Type B pancreatic cell (in vitro differentiated cells): ENCODE data around the gene NUAK1. TPM values are rescaled to one million over a fixed set of nuclear protein-coding genes. Genes with fewer than 3 reads are reported as not detected.

Experiments
- DNase-seq: peaks from one replicate; pipeline ENCODE4 v3.0.0; 2021; ENCODE audit warnings: mixed read lengths; ENCODE audit not compliant: unreplicated experiment; ENCODE audit errors: extremely low spot score
- H3K27ac Mint-ChIP-seq: 2 replicates; pipeline ENCODE4 v1.8.0; 2021; ENCODE audit warnings: mild to moderate bottlenecking, mixed read lengths
- H3K27me3 Mint-ChIP-seq: 2 replicates; pipeline ENCODE4 v1.8.0; 2021; ENCODE audit warnings: mixed read lengths
- H3K36me3 Mint-ChIP-seq: 2 replicates; pipeline ENCODE4 v1.8.0; 2021; ENCODE audit warnings: mixed read lengths
- H3K4me1 Mint-ChIP-seq: one replicate; pipeline ENCODE4 v1.8.0; 2021; ENCODE audit warnings: mixed read lengths; ENCODE audit not compliant: unreplicated experiment
- H3K4me3 Mint-ChIP-seq: 2 replicates; pipeline ENCODE4 v1.8.0; 2021; ENCODE audit warnings: mild to moderate bottlenecking, mixed read lengths
- H3K9me3 Mint-ChIP-seq: 2 replicates; pipeline ENCODE4 v1.8.0; 2021; ENCODE audit warnings: mixed read lengths
- CTCF ChIP-seq: fragments of 200-600 bp; sonication (generic); conservative IDR thresholded peaks from 2 replicates; pipeline ENCODE4 v1.5.0; 2021; ENCODE audit warnings: antibody characterized with exemption, mild to moderate bottlenecking
- total RNA-seq: library from RNA; stranded (reverse); gene quantifications from 2 replicates; pipeline ENCODE4 v1.2.1, GENCODE V29; 2021; ENCODE audit warnings: low replicate concordance

The NUAK1 gene
- total RNA-seq, 1 donor from 2014 or later, result 8.1 TPM

DNA sequence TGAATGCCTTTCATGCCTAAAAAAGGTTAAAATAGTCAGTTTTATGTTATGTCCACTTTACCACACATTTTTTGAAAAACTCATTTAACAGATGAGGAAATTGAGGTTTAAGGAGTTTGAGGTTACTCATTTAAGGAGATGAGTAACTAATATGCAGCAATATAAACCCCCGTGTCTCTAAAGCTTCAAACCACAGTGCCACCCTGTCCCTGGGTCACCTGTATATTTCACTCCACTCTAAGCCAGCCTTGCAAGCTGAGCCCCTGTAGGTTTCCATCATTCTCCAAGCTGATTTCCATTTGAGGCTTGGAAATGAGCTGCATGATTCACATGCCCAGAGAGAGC is 64.4 kb downstream of the NUAK1 start:
- Mint-ChIP-seq H3K4me3 (no peak overlapping the region), H3K27ac (peak overlapping the region; percentile 55), H3K27me3 (peaks cover 29% of the 10 kb centered on the region), H3K36me3 (peaks cover 39% of the 10 kb centered on the region), H3K4me1 (peaks cover 17% of the 10 kb centered on the region), H3K9me3 (no peaks in the 10 kb centered on the region)
- TF ChIP-seq CTCF, result no peak
- no peak for DNase-seq

DNA sequence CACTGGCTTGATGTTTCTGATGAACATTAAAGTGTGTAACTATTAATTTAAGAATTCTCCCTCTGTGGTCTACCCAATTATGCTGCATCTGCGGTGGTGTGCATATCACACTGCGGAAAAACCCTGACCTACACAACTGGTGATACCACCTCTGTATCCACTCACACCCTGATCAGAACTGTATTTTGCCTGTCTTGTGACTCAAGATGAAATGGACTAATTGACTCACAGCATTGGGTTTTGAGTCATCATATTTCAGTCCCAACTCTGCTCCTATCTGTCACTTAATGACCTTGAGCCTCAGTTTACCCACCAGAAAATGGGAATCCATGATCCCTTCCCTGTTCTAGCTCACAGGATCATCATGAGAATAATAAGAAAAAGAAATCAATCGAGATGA is 65.6 kb downstream of the NUAK1 start:
- peaks cover 38% of the 10 kb centered on the region for H3K36me3 Mint-ChIP-seq
- DNase-seq, result no peak
- no peak overlapping the region for H3K27ac Mint-ChIP-seq
- peaks cover 23% of the 10 kb centered on the region for H3K27me3 Mint-ChIP-seq
- no peak for TF ChIP-seq CTCF
- H3K4me3 Mint-ChIP-seq, result no peak overlapping the region
- H3K9me3 Mint-ChIP-seq, result no peaks in the 10 kb centered on the region
- peaks cover 17% of the 10 kb centered on the region for H3K4me1 Mint-ChIP-seq

- Mint-ChIP-seq H3K27me3 (peaks cover 23% of the 10 kb centered on the region), H3K4me1 (peaks cover 17% of the 10 kb centered on the region), H3K36me3 (peaks cover 38% of the 10 kb centered on the region), H3K27ac (no peak overlapping the region), H3K9me3 (no peaks in the 10 kb centered on the region), H3K4me3 (no peak overlapping the region)
- no peak for TF ChIP-seq CTCF
- no peak for DNase-seq
Measured at GRCh38 chr12:106072751-106073150, 66.0 kb downstream of the NUAK1 start.

DNA sequence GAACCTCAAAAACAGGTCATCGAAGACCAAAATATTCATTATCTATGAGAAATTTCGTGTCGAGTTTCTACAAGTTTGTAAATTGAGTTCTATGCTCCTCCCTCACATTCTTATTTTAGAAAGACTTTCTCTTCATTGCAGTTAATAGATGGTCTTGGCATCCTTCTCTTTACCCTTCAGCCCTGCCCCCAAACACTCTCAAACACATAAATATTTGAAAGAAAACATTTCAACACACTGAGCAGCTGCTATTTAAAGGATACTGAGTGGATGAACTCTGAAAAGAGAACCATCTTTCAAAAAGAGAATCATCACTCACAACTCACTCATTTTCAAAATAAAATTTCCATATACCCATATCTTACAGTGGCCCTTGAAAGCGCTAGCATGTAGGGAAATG is 67.1 kb downstream of the NUAK1 start:
- Mint-ChIP-seq H3K27me3 (peaks cover 15% of the 10 kb centered on the region), H3K36me3 (peaks cover 33% of the 10 kb centered on the region), H3K4me3 (no peak overlapping the region), H3K4me1 (peaks cover 17% of the 10 kb centered on the region), H3K9me3 (no peaks in the 10 kb centered on the region), H3K27ac (no peak overlapping the region)
- TF ChIP-seq CTCF, result no peak
- DNase-seq, result no peak

- no peak overlapping the region for H3K27ac Mint-ChIP-seq
Measured at GRCh38 chr12:106070611-106071010, 68.1 kb downstream of the NUAK1 start.

More at GRCh38 chr12:106070611-106071010, 68.1 kb downstream of the NUAK1 start:
- peaks cover 38% of the 10 kb centered on the region for H3K36me3 Mint-ChIP-seq
- H3K4me3 Mint-ChIP-seq, result no peak overlapping the region
- no peaks in the 10 kb centered on the region for H3K9me3 Mint-ChIP-seq
- TF ChIP-seq CTCF, result no peak
- H3K27me3 Mint-ChIP-seq, result peaks cover 12% of the 10 kb centered on the region
- no peak for DNase-seq
- H3K4me1 Mint-ChIP-seq, result peaks cover 17% of the 10 kb centered on the region
